Stimulated activated CD4-positive, alpha-beta T cell treated with anti-CD3 and anti-CD28 coated beads, Interleukin-12 subunit alpha, Interleukin-12 subunit beta, amount 100 ng/mL, for 4 hours (primary cell): Measurements from ENCODE around the gene SUGT1.
"Not testable (repeated sequence)": the region's sequence is repeated elsewhere in the genome, so short reads cannot be mapped to it uniquely, and the experiment has no call there.

ENCODE experiments used
- DNase-seq: peaks from one replicate; pipeline ENCODE4 v3.0.0-alpha.2; 2020

The SUGT1 gene

GRCh38 chr13:52652196-52652979, at the start of gene SUGT1:
Gene SUGT1 (plus strand): TSS chr13:52652836. CDS start chr13:52652921, 85 bp downstream.
- peak; percentile 94 for DNase-seq

- not testable (repeated sequence) for DNase-seq
These were observed 49.3 kb upstream of the SUGT1 start for GRCh38 chr13:52603316-52603715.

- not testable (repeated sequence) for DNase-seq
These were observed 46.5 kb upstream of the SUGT1 start for GRCh38 chr13:52606126-52606525.

DNA sequence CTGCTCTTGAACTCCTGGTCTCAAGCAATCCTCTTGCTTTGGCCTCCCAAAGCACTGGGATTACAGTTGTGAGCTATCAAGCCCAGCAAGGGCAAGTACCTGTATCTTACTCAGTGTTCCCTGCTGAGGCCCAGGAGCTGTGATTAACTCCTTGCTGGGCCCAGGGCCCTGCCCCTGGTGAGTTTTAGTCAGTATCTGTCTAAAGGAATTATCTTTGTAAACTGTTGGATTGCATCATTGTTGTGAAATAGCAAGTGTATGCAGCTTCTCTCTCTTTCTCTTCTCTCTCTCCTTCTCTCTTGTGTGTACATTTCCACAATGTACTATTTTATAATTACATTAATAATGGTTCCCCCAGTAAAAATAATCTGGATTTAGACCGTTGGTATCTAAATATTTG, 45.8 kb upstream of the SUGT1 start:
- not testable (repeated sequence) for DNase-seq

GRCh38 chr13:52608184-52608583, 44.5 kb upstream of the SUGT1 start:
- DNase-seq = not testable (repeated sequence)

GRCh38 chr13:52609013-52609606, 43.5 kb upstream of the SUGT1 start:
- DNase-seq = not testable (repeated sequence)

GRCh38 chr13:52610158-52610557, 42.5 kb upstream of the SUGT1 start:
- not testable (repeated sequence) for DNase-seq

GRCh38 chr13:52615134-52615801, 37.4 kb upstream of the SUGT1 start:
- DNase-seq = no peak

DNA sequence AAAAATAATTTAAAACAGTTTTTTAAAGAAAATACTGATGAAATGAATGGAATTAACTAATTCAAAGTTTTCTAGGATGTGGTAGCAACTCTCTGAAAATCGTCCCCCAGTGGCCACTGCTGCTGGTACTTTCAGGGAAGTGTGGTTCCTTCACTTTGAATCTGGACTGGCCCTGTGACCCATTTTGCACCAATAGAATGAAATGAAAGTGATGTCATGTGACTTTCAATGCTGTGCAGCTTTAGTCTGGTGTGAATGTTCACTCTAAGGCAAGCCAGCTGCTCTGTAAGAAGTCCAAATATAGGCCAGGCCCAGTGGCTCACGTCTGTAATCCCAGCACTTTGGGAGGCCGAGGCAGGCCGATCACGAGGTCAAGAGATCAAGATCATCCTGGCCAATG, 36.8 kb upstream of the SUGT1 start:
- DNase-seq = no peak

GRCh38 chr13:52617070-52618060, 35.3 kb upstream of the SUGT1 start:
- DNase-seq = peak; percentile 79

DNA sequence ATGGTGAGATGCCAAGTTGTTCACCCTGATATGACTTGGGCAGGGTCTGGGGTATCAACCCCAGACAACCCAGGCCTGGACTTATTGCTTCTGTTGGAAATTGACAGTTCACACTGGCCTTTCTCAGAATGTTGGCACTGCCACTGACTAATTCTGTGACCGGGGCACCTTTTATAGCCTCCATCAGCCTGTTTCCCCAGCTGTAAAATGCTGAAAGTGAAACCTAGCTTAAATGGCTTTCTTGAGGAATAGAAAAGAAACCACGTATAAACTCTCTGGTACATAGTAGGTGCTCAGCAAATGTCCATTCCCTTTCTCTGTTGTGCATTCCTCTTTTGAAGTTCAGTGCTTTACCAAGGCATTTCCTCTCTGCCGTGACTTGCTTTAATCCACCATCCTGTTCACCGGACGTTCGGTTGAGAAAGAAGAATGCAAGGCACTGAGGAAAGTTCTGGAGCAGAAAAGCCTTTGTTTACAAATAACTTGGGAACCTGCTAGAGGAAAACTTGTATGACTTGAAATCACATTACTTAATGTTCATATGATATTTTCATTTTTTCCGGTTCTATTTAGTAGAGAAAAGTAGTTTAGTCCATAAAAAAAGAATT, 21.4 kb upstream of the SUGT1 start:
- not testable (repeated sequence) for DNase-seq

DNA sequence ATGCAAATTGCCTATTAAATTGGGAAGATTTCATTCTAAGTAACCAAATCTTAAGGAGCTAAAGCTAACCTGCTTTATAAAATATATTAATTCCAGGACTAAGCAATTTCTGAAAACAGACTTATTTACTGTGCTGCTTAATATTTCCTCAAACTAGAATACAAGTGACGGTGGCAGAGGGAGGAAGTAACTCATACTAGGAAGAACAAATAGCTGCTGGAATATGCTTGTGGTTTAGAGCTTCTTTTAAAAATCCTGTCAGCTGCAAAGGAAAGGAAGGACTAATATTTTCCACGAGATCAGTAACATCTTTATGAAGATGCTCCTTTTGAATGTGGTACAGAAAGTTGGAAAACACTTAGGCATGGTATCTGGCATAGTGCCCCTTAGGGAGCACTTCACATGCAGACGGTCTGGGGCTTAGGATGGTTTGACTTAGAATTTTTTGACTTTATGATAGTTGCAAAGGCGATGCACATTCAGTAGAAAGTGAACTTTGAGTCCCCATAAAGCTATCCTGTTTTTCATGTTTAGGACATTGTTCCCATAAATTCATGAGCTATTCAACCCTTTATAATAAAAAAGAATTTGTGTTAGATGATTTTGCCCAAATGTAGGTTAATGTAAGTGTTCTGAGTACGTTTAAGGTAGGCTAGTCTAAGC, 13.8 kb upstream of the SUGT1 start:
- no peak for DNase-seq

- no peak for DNase-seq
These were observed 10.5 kb upstream of the SUGT1 start, which contains the start of gene HNRNPA1L2 for GRCh38 chr13:52642131-52642530. Gene HNRNPA1L2 (plus strand): TSS chr13:52642431. CDS start chr13:52642493, 62 bp downstream.

- no peak for DNase-seq
These were observed 8.5 kb upstream of the SUGT1 start for GRCh38 chr13:52644108-52644507.

DNA sequence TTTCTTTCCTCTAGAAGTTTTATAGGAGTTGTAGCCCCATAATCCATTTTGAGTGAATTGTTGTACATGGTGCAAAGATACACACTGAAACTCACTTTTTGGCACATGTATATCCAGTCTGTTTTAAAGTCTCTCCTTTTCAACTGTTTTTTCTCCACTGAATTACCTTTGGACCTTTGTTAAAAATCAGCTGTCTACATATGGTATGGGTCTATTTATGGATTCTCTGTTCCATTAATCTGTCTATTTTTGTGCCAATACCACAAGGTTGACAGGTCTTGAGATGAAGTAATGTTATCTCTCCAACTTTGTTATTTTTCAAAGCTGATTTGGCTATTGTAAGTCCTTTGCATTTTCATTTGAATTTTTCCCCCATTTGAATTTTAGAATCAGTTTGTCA, 5.7 kb upstream of the SUGT1 start:
- no peak for DNase-seq

DNA sequence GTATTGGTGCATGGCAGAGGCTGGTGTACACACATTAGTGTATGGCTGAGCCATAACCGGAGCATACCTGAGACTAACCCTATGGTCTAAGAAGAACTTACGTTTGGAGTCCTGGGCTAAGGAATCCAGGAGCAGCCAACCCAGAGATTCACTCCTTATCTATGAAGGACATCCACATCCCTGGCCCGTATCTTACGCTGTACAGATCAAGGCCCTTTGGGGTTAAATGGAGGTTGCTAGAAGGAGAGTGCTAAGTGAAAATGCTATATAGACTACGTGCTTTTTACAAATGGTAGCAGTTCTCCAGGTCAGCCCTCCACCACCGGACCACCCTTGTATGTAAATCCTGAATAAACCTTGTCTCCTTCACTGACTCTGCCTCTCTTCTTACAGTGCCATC, 1.9 kb upstream of the SUGT1 start:
- DNase-seq = no peak

GRCh38 chr13:52651897-52652195, 790 bp upstream of the SUGT1 start:
- no peak for DNase-seq

DNA sequence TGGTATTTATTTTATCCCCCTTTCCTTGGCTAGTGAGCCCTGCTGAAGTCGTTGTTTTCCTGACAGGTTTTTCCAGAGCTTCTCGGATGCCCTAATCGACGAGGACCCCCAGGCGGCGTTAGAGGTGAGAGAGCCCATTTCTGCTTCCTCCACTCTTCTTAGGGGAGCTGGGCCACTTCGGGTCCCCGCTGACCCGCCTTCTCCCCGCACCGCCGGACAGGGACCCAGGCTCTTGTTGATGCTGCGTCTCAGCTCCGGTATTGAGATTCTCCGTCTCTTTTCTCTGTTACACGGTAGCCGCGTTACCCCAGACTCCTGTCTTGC, 306 bp downstream of the SUGT1 start:
- no peak for DNase-seq

- DNase-seq = no peak
These were observed 6.7 kb downstream of the SUGT1 start for GRCh38 chr13:52659340-52659739.

DNA sequence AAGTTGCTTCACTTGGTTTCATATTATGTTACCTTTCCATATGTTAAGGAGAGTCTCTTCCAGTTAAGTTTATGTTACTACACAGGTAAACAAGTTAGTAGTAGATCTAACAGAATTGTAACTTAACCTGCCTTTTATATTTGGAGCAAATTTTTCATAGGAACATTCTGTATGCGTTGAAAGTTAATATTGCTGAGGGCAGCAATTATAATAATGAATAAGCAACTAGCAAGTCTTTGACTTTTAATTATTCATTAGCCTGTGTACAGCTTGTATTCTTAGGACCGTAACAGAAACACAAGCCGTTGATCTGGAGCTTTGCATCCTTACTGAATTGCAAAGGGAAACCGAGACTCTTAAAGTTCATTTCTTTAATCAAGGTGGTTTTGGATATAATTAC, 11.6 kb downstream of the SUGT1 start:
- no peak for DNase-seq

DNA sequence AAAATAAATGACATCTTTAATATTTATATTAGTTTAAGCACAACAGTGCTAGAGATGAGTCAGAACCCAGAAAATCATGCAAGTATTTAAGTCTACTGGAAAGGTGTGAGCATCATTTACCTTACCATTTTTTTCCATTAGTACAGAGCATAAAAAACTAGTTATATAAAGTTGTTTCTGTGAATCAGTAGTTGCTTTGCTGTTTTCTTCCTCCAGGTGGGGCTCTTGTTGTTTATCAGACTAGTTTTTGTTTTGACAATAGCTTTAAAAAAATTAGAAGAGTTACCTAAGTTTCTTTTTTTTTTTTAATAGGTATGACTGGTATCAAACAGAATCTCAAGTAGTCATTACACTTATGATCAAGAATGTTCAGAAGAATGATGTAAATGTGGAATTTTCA, 12.7 kb downstream of the SUGT1 start:
- no peak for DNase-seq

DNA sequence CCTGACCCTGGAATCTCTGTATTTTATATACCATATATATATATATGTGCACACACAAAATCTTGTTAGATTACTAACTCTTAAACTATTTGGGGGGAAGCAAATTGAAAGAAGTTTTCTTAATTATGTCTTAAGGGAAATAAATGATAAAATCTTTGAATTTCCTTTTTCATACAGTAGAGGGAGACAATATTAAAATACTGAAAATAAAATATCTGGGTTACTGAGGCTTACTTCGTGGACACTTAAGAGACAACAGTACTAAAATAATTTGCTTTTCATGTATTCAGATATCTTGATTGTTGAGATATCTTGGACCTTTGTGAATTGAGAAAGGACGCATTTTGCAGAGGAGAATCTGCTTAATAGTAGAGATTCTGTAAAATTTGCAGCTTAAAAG, 17.0 kb downstream of the SUGT1 start:
- DNase-seq = no peak
